Ureter (tissue), 1 donor: ENCODE results near the gene PODXL2. TPM values are rescaled to one million over a fixed set of nuclear protein-coding genes. Genes with fewer than 3 reads are reported as not detected.
"Not testable (repeated sequence)": the region's sequence is repeated elsewhere in the genome, so short reads cannot be mapped to it uniquely, and the experiment has no call there.

ENCODE experiments used
- DNase-seq: peaks from one replicate; pipeline ENCODE4 v3.0.0-alpha.2; 2020; ENCODE audit warnings: low spot score
- total RNA-seq: library from RNA; stranded (reverse); gene quantifications from one replicate; pipeline ENCODE4 v1.2.4, GENCODE V29; 2023
- donor health status: DM: yes; HTN: yes; CAD: no.

PODXL2 gene
- total RNA-seq, 1 donor from 2014 or later: 15.9 TPM

DNA sequence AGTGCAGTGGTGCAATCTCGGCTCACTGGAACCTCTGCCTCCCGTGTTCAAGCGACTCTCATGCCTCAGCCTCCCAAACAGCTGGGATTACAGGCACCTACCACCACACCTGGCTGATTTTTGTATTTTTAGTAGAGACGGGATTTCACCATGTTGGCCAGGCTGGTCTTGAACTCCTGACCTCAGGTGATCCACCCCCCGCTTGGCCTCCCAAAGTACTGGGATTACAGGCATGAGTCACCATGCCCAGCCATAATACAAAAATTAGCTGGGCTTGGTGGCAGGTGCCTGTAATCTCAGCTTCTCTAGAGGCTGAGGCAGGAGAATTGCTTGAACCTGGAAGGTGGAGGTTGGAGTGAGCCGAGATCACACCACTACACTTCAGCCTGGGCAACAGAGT lies 26.0 kb downstream of the PODXL2 start:
- not testable (repeated sequence) for DNase-seq

DNA sequence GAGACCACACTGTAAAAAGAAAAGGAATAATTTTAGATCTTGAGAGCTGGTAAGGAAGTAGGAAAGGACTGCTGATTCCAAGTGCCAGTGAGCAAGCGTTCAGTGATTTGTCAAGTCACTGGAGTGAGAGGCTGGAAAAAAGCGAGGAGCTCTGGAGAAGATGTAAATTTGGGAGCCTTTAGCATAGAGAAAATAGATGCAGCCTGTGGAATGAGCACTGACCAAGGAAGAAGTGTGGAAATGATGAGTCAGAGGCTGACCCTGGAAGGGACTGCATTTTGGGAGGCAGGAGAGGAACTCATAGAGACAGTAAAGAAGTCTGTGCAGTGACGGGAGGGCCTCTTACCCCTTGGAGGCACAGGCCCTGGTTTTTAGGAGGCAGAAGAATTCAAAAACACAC lies 26.7 kb downstream of the PODXL2 start:
- no peak for DNase-seq

DNA sequence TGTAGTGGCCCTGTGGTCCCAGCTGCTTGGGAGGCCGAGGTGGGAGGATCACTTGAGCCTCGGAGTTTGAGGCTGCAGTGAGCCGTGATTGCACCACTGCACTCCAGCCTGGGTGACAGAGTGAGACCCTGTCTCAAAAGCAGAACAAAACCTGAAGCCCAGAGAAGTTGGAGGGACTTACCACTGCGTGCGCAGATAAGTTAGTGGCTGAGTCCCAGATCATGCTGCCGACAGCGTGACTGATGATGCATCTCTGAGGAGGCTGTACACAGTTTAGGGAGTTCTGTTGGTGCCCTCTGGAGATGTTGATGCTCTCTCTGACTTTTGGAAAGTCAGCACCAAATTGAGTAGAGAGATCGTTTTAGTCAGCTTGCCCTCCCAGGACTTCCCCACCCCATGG lies 27.9 kb downstream of the PODXL2 start:
- no peak for DNase-seq

GRCh38 chr3:127658234-127658633 lies 29.2 kb downstream of the PODXL2 start:
- DNase-seq: no peak

DNA sequence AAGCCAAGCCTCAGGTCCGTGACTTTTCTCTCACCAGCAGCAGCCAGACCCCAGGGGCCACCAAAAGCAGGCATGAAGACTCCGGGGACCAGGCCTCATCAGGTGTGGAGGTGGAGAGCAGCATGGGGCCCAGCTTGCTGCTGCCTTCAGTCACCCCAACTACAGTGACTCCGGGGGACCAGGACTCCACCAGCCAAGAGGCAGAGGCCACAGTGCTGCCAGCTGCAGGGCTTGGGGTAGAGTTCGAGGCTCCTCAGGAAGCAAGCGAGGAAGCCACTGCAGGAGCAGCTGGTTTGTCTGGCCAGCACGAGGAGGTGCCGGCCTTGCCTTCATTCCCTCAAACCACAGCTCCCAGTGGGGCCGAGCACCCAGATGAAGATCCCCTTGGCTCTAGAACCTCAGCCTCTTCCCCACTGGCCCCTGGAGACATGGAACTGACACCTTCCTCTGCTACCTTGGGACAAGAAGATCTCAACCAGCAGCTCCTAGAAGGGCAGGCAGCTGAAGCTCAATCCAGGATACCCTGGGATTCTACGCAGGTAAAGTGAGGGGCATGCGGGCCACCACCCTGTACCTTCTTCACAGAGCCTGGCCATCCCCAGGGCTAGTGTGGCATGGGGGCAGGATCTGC lies 31.8 kb downstream of the PODXL2 start:
- no peak for DNase-seq

GRCh38 chr3:127661600-127661999 lies 32.6 kb downstream of the PODXL2 start:
- no peak for DNase-seq

DNA sequence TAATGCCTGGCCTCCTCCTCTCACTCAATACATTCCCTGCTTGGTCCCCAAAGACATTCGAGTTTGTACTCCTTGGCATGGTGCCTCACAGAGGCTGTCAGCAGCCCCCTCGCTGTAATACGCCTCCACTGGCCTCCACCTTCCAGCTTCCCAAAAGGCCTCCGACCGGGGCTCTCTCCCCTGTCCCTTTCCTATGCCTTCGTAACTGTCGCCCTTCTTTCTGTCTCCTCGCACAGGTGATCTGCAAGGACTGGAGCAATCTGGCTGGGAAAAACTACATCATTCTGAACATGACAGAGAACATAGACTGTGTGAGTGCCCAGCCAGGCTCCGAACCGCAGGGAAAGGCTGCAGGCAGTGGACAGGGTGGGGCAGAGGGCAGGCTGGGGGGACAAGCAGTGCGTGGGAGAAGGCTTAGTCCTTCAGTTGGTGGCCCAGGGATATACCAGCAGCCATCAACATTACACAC lies 33.0 kb downstream of the PODXL2 start:
- DNase-seq: peak; percentile 23

- peak; percentile 25 for DNase-seq
Observed at GRCh38 chr3:127663151-127663550, 34.2 kb downstream of the PODXL2 start.

DNA sequence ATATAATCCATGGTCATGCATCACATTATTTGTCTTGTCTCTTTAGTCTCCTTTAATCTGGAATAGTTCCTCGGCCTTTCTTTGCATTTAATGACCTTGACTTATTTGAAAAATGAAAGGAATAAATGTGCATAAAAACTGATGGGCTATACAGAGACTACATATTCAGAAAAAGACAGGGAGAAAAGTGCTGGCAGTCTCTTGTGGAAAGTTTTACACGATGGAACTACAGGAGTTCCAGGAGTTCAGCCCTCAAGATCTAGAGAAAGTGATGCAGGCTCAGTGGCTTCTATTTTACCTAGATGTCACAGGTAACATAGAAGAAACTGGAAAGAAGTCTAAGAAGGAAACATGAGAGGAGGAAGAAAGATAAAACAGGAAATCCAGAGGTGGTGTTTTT lies 36.2 kb downstream of the PODXL2 start:
- DNase-seq: no peak

GRCh38 chr3:127665586-127665985 lies 36.6 kb downstream of the PODXL2 start:
- peak; percentile 23 for DNase-seq

- no peak for DNase-seq
Observed at GRCh38 chr3:127666676-127667075, 37.7 kb downstream of the PODXL2 start.

- no peak for DNase-seq
Observed at GRCh38 chr3:127667119-127667681, 38.2 kb downstream of the PODXL2 start.

GRCh38 chr3:127668906-127669305 lies 39.9 kb downstream of the PODXL2 start:
- peak; percentile 24 for DNase-seq

- DNase-seq: peak; percentile 30
Observed at GRCh38 chr3:127669541-127670228, 40.7 kb downstream of the PODXL2 start.

DNA sequence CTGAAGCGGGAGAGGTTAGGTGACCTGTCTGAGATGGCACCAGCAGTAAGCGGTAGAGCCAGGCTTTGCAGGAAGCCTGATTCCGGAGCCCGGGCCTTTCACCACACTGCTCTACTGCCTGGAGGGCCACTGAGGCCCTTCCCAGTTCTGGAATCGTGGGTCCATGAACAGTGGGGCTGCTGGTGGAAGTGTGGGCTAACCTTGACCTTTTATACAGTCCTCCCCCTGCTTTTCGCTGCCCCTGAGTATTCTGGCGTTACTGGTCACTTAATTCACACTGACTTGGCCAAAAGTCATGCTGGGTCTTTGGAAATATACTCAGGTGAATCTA lies 41.2 kb downstream of the PODXL2 start:
- DNase-seq: peak; percentile 39

DNA sequence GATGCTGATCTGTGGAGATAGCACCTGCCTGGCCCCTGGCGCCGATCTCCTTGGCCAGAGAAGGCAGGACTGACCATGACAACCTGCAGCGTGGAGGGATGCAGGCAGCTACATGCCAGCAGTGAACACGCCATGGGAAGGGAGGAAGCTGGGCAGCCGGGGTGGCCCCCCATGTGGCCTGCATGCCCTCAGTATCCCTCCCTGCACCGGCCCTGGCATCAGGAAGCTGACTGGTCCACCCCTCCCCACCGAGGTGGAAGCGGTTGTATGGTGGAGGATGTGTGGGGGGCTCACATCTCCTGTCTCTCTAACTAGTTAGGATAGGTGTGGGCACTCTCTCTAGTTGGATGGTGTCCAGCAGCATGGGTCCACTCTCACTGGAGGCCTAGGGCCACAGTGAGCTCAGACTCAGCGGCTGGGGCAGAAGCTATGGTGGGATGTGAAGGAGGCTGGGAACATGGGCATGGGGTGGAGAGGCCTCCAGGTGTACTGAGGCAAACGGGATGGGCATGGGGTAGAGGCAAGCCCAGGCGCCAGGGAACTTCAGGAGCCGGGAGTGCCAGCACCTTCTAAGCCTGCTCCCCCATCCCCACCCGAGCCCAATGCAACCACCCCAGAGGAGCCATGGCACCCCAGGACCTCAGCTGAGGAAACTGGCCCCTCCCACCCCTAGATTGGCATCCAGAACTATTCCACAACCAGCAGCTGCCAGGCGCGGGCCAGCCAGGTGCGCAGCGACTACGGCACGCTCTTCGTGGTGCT lies 42.0 kb downstream of the PODXL2 start:
- DNase-seq: peak; percentile 43

- peak; percentile 58 for DNase-seq
Observed at GRCh38 chr3:127671523-127672428, 42.8 kb downstream of the PODXL2 start.

- peak; percentile 87 for DNase-seq
Observed at GRCh38 chr3:127672429-127673190, 43.6 kb downstream of the PODXL2 start, which contains the start of gene ABTB1. Gene ABTB1 (plus strand): TSS chr3:127672952. CDS start chr3:127673026, 74 bp downstream.

DNA sequence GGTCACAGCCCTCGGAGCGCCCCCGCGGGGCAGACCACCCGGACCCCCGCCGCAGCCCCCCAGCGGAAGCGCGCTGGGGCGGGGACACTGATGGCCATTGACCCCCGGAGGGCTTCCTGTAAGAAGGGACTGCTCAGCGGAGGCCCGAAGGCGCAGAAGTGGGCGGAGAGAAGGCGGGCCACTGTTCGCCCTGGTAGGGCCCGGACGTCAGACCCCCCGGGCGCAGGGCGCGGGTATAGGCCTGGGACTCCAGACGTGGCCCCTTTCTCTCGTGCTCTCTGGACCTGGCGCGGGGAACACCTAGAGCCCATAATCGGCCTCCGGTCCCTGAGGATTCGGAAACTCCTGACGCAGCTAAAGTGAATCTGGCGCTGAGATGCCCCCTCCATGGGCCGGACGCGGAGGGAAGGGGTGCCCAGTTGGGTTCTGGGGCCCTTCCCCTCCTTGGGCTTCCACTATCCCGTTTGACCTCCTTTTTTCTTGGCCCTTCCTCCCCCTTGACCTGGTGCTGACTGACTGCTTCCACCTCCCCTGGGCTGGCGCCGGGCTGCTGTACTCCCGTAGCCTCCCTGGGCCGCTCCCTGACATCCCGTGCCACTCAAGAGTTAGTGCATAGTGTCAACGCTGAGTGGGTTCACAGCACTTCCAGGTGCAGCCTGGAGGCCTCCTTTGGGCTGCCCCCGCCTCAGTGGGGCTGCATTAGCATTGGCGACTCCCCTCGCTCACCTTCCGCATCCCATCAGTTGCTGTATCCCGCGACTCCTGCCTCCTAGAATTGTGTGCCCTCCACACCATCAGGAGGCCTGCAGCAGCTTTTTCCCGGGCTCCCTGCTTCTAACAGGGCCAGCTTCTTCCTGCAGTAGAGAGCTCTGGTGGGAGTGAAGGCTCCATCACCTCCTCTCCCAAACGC lies 44.5 kb downstream of the PODXL2 start:
- peak; percentile 56 for DNase-seq
